Ovary (tissue), 3 donors: Measurements from ENCODE around the gene NEK4.

Source experiments
- CTCF ChIP-seq, 3 donors: fragments of 450-650 bp in 2 of 3; fragments of 200-600 bp in 1 of 3; IDR thresholded peaks; one replicate each; pipeline versions ENCODE4 v1.5.1 to v1.8.0; 2016 to 2022; ENCODE audit warnings: antibody characterized with exemption in 3 of 3, mild to moderate bottlenecking in 1 of 3
- EP300 ChIP-seq: sonication (generic); formaldehyde crosslinking; IDR thresholded peaks from one replicate; pipeline ENCODE4 v1.6.1; 2017; ENCODE audit warnings: antibody characterized with exemption
- POLR2A ChIP-seq: fragments of 450-650 bp; IDR thresholded peaks from one replicate; pipeline ENCODE4 v1.6.1; 2017; ENCODE audit warnings: antibody characterized with exemption, mild to moderate bottlenecking, moderate library complexity
- donor health status: DM: no; HTN: no; CAD: no.

- TF ChIP-seq CTCF (IDR thresholded peaks at IDR 0.05) = no peak
- no peak for TF ChIP-seq POLR2A
- no peak for TF ChIP-seq EP300
These were observed 25.7 kb upstream of the NEK4 start for GRCh38 chr3:52796411-52796810.
